SU-DHL-6 (cell line): ENCODE results near the gene MAPK10.

ENCODE experiments used
- H2AFZ ChIP-seq: fragments of 200-600 bp; sonication (generic); 2 replicates; pipeline ENCODE4 v1.6.1; 2014; ENCODE audit warnings: low read depth, mild to moderate bottlenecking, moderate library complexity, mixed read lengths, antibody characterized with exemption, low read length; ENCODE audit not compliant: severe bottlenecking
- H3F3A ChIP-seq: fragments of 200-600 bp; shearing (Covaris generic); 2 replicates; pipeline ENCODE4 v1.6.0; 2016; ENCODE audit warnings: antibody characterized with exemption, mild to moderate bottlenecking; ENCODE audit not compliant: insufficient read depth
- H3K27ac ChIP-seq: fragments of 200-600 bp; sonication (generic); 2 replicates; pipeline ENCODE4 v1.5.1; 2016; ENCODE audit warnings: low read depth, mild to moderate bottlenecking, low read length, moderate library complexity, mixed read lengths
- H3K27me3 ChIP-seq: fragments of 200-600 bp; sonication (generic), shearing (Covaris generic); 2 replicates; pipeline ENCODE4 v1.6.0; 2014; ENCODE audit warnings: mild to moderate bottlenecking, low read length
- H3K36me3 ChIP-seq: fragments of 200-600 bp; sonication (generic); 2 replicates; pipeline ENCODE4 v1.6.1; 2014; ENCODE audit warnings: mild to moderate bottlenecking, low read length, mixed read lengths
- H3K4me2 ChIP-seq: fragments of 300-600, 200-600 bp; shearing (Covaris generic), sonication (generic); 2 replicates; pipeline ENCODE4 v1.6.0; 2014; ENCODE audit warnings: low read length, low read depth, mild to moderate bottlenecking; ENCODE audit not compliant: poor library complexity, severe bottlenecking
- H3K4me3 ChIP-seq: fragments of 200-600 bp; sonication (generic); 2 replicates; pipeline ENCODE4 v1.5.1; 2014; ENCODE audit warnings: antibody characterized with exemption, low read length, mild to moderate bottlenecking, mixed read lengths; ENCODE audit not compliant: insufficient read depth, poor library complexity, severe bottlenecking
- H3K79me2 ChIP-seq: fragments of 200-600 bp; sonication (generic); 2 replicates; pipeline ENCODE4 v1.6.1; 2014; ENCODE audit warnings: mild to moderate bottlenecking, low read length, moderate library complexity; ENCODE audit not compliant: insufficient read depth
- H3K9ac ChIP-seq: fragments of 200-600 bp; sonication (generic); 2 replicates; pipeline ENCODE4 v1.7.0; 2014; ENCODE audit warnings: mild to moderate bottlenecking, low read length
- H3K9me2 ChIP-seq: fragments of 200-600 bp; sonication (generic); replicated peaks from 2 replicates; pipeline ENCODE4 v1.6.1; 2014; ENCODE audit warnings: low read length; ENCODE audit not compliant: insufficient read depth
- H3K9me3 ChIP-seq: fragments of 200-600 bp; sonication (generic); 2 replicates; pipeline ENCODE4 v1.6.1; 2014; ENCODE audit warnings: low read length, mixed read lengths; ENCODE audit not compliant: insufficient read depth
- H4K20me1 ChIP-seq: fragments of 200-600 bp; sonication (generic); 2 replicates; pipeline ENCODE4 v1.6.1; 2014; ENCODE audit warnings: low read depth, mild to moderate bottlenecking, antibody characterized with exemption, low read length, moderate library complexity, mixed read lengths
- CTCF ChIP-seq: fragments of 200-600 bp; sonication (generic); IDR thresholded peaks from one replicate; pipeline ENCODE4 v1.5.1; 2017; ENCODE audit warnings: antibody characterized with exemption, mild to moderate bottlenecking, low read length, moderate library complexity; ENCODE audit not compliant: insufficient read depth, poor library complexity, severe bottlenecking
- EZH2phosphoT487 ChIP-seq: fragments of 200-600 bp; sonication (generic), shearing (Covaris generic); conservative IDR thresholded peaks from 2 replicates; pipeline ENCODE4 v1.6.1; 2018; ENCODE audit warnings: mild to moderate bottlenecking, antibody characterized with exemption, low read length, moderate library complexity, mixed read lengths

MAPK10 gene

GRCh38 chr4:86250619-86251018 lies 109.2 kb downstream of the MAPK10 start:
- Histone ChIP-seq H3K9ac (no peak overlapping the region), H3K27me3 (no peaks in the 10 kb centered on the region), H3K9me2 (no peaks in the 10 kb centered on the region), H3K4me3 (no peak overlapping the region), H3K9me3 (no peaks in the 10 kb centered on the region), H2AFZ (no peak overlapping the region), H4K20me1 (no peaks in the 10 kb centered on the region), H3K36me3 (peaks cover 4% of the 10 kb centered on the region; the same call in 1 of the 2 replicates), H3F3A (no peaks in the 10 kb centered on the region), H3K79me2 (no peaks in the 10 kb centered on the region; the same call in 1 of the 2 replicates), H3K27ac (no peak overlapping the region), H3K4me2 (no peak overlapping the region)
- TF ChIP-seq CTCF = no peak
- no peak for TF ChIP-seq EZH2phosphoT487

- H3K27ac ChIP-seq = no peak overlapping the region
- no peaks in the 10 kb centered on the region for H3K27me3 ChIP-seq
- no peaks in the 10 kb centered on the region for H3K9me2 ChIP-seq
- H3K4me3 ChIP-seq = no peak overlapping the region
- no peaks in the 10 kb centered on the region for H4K20me1 ChIP-seq
- H3K9me3 ChIP-seq = no peaks in the 10 kb centered on the region
- no peaks in the 10 kb centered on the region for H3K36me3 ChIP-seq
- H3K4me2 ChIP-seq = no peak overlapping the region
- H3K9ac ChIP-seq = no peak overlapping the region
- H3F3A ChIP-seq = no peaks in the 10 kb centered on the region
- no peak overlapping the region for H2AFZ ChIP-seq
- TF ChIP-seq CTCF = no peak
- no peaks in the 10 kb centered on the region; the same call in 1 of the 2 replicates for H3K79me2 ChIP-seq
These were observed 109.8 kb downstream of the MAPK10 start for GRCh38 chr4:86250006-86250405.

- Histone ChIP-seq H3K27ac (no peak overlapping the region), H3K9ac (no peak overlapping the region), H3K9me3 (no peaks in the 10 kb centered on the region), H2AFZ (no peak overlapping the region), H3K4me2 (no peak overlapping the region), H3K4me3 (no peak overlapping the region), H3F3A (no peaks in the 10 kb centered on the region), H3K9me2 (no peaks in the 10 kb centered on the region), H3K36me3 (no peaks in the 10 kb centered on the region), H4K20me1 (no peaks in the 10 kb centered on the region), H3K27me3 (no peaks in the 10 kb centered on the region), H3K79me2 (no peaks in the 10 kb centered on the region; the same call in 1 of the 2 replicates)
- TF ChIP-seq EZH2phosphoT487 = no peak
- TF ChIP-seq CTCF = no peak
These were observed 110.8 kb downstream of the MAPK10 start for GRCh38 chr4:86249074-86249473.
